ENCODE measurements around the gene PSPC1.

GRCh38 chr13:19670147-19670546 is 112.6 kb downstream of the PSPC1 start:
- TF ChIP-seq SIX1 (CRISPR knock-in tag; IDR thresholded peaks at IDR 0.05; ENCODE audit: borderline replicate concordance) (no peak), ZNF17 (CRISPR knock-in tag; IDR thresholded peaks at IDR 0.05) (no peak), ZFX (CRISPR knock-in tag; IDR thresholded peaks at IDR 0.05; ENCODE audit: low read depth) (no peak), ZFP36 (IDR thresholded peaks at IDR 0.05; ENCODE audit: borderline replicate concordance, low read depth, low read length, partially characterized antibody) (no peak), PBX3 (CRISPR knock-in tag; IDR thresholded peaks at IDR 0.05; ENCODE audit: borderline replicate concordance) (no peak), SIN3B (IDR thresholded peaks at IDR 0.05; ENCODE audit: low read length) (no peak), ISX (CRISPR knock-in tag; conservative IDR thresholded peaks at IDR 0.05) (no peak), EZH2 (conservative IDR thresholded peaks at IDR 0.05; ENCODE audit: low read depth, low read length) (no peak), RAD21 (CRISPR knock-in tag; IDR thresholded peaks at IDR 0.05) (no peak), HCFC1 (IDR thresholded peaks at IDR 0.05; ENCODE audit: low read depth, low read length) (no peak)
- TF ChIP-seq, protein P1, sequence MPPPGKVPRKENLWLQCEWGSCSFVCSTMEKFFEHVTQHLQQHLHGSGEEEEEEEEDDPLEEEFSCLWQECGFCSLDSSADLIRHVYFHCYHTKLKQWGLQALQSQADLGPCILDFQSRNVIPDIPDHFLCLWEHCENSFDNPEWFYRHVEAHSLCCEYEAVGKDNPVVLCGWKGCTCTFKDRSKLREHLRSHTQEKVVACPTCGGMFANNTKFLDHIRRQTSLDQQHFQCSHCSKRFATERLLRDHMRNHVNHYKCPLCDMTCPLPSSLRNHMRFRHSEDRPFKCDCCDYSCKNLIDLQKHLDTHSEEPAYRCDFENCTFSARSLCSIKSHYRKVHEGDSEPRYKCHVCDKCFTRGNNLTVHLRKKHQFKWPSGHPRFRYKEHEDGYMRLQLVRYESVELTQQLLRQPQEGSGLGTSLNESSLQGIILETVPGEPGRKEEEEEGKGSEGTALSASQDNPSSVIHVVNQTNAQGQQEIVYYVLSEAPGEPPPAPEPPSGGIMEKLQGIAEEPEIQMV (CRISPR knock-in tag; IDR thresholded peaks at IDR 0.05; ENCODE audit: low read depth) = no peak
